GM06990 (cell line): Measurements from ENCODE around the gene IQSEC1.

Source experiments
- DNase-seq: peaks from one replicate; pipeline ENCODE4 v3.0.0-alpha.2; 2011; ENCODE audit not compliant: insufficient read length; ENCODE audit errors: extremely low read depth
- H3K27me3 ChIP-seq: replicated peaks from 2 replicates; pipeline ENCODE4 v1.6.0; 2011; ENCODE audit warnings: low read length; ENCODE audit not compliant: control insufficient read depth, insufficient read depth
- H3K36me3 ChIP-seq: 2 replicates; pipeline ENCODE4 v1.5.1; 2011; ENCODE audit warnings: low read length; ENCODE audit not compliant: control insufficient read depth, insufficient read depth
- H3K4me3 ChIP-seq: replicated peaks from 2 replicates; pipeline ENCODE4 v1.5.1; 2011; ENCODE audit warnings: low read depth, mild to moderate bottlenecking, control low read depth, low read length
- TF ChIP-seq, protein P1 (sequence below): IDR thresholded peaks from 2 replicates; pipeline ENCODE4 v1.5.1; 2011; ENCODE audit warnings: low read length, control low read depth, mild to moderate bottlenecking, inconsistent platforms; ENCODE audit not compliant: insufficient read depth, poor library complexity, severe bottlenecking

The IQSEC1 gene

GRCh38 chr3:12991861-12992281 lies 81.4 kb downstream of the IQSEC1 start:
- TF ChIP-seq, protein P1, sequence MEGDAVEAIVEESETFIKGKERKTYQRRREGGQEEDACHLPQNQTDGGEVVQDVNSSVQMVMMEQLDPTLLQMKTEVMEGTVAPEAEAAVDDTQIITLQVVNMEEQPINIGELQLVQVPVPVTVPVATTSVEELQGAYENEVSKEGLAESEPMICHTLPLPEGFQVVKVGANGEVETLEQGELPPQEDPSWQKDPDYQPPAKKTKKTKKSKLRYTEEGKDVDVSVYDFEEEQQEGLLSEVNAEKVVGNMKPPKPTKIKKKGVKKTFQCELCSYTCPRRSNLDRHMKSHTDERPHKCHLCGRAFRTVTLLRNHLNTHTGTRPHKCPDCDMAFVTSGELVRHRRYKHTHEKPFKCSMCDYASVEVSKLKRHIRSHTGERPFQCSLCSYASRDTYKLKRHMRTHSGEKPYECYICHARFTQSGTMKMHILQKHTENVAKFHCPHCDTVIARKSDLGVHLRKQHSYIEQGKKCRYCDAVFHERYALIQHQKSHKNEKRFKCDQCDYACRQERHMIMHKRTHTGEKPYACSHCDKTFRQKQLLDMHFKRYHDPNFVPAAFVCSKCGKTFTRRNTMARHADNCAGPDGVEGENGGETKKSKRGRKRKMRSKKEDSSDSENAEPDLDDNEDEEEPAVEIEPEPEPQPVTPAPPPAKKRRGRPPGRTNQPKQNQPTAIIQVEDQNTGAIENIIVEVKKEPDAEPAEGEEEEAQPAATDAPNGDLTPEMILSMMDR: no peak
- no peaks in the 10 kb centered on the region for H3K27me3 ChIP-seq
- DNase-seq: no peak
- H3K36me3 ChIP-seq: peaks cover 3% of the 10 kb centered on the region
- H3K4me3 ChIP-seq: no peak overlapping the region

DNA sequence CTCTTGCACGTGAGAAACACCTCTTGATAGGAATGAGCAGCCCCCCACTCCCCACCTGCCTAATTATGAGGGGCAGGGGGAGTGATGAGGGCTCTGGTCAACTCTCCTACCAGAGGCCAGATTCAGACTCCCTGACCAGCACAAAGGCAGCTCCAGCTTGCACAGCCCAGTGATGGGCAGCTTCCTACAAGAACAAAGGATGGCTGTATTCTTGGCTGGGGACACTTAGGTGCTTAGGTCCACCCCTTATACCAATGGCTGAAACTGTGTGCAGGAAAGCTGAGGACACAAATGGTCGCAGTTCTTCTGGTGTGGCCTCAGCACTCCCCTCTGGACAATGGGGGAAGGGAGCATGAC lies 81.8 kb downstream of the IQSEC1 start:
- peaks cover 3% of the 10 kb centered on the region for H3K36me3 ChIP-seq
- TF ChIP-seq, protein P1: no peak
- no peaks in the 10 kb centered on the region for H3K27me3 ChIP-seq
- no peak overlapping the region for H3K4me3 ChIP-seq
- no peak for DNase-seq

DNA sequence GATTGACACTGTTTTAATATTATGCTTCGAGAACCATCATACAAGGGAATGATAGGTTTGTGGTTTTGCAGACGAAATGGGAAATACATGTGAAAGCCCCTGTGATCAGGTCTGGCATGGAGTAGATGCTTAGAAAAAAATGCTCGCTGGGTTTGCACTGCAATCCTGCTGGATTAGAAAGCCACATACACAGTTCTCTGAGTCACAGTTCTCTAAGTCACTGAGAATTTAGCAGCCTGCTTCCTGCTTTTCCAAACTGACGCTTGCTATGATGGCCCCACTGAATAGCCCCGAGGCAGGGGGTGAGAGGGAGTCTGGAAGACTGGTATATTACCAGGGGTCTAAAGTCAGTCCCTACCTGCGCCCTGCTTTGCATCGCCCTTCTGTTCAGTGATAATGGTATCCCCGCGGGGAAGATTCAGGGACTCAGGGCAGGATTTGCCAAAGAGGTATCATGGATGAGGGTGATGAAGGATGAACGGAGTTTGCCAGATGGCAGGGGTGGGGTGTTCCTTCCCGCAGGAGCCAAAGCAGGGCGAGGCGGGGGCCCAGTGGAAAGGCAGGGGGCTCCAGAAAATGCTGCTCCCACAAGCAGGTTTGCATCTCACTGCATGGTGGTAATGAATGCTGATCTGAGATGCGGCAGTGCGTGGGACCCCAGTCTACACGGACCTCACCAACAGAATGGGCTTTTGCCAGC lies 82.3 kb downstream of the IQSEC1 start:
- TF ChIP-seq, protein P1: no peak
- Histone ChIP-seq H3K36me3 (peaks cover 3% of the 10 kb centered on the region), H3K27me3 (no peaks in the 10 kb centered on the region), H3K4me3 (no peak overlapping the region)
- no peak for DNase-seq

DNA sequence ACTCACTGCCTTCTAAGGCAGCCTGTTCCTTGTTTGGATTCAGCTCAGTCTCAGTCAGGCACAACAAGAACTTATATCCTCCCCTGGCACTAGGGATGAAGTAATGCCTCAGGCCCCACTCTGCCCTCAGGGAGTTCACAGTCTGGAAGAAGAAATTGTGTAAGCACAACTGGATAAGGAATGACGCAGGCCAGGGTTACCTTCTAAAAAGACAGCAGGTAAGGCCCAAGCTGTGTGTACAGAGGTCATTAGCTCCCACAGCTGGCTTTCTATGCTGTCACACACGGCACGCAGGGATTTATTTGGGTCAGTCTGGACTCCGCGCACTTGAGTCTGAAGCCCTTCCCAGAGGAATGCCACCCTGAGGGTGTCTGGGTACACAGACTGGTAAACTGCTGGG lies 82.9 kb downstream of the IQSEC1 start:
- Histone ChIP-seq H3K27me3 (no peaks in the 10 kb centered on the region), H3K4me3 (no peak overlapping the region), H3K36me3 (peaks cover 4% of the 10 kb centered on the region)
- TF ChIP-seq, protein P1: no peak
- no peak for DNase-seq

- Histone ChIP-seq H3K4me3 (no peak overlapping the region), H3K27me3 (no peaks in the 10 kb centered on the region), H3K36me3 (peaks cover 6% of the 10 kb centered on the region)
- TF ChIP-seq, protein P1: no peak
- no peak for DNase-seq
These were observed 84.3 kb downstream of the IQSEC1 start for GRCh38 chr3:12988728-12989454.
